ENCODE results near the gene RAB11FIP3. TPM values are rescaled to one million over a fixed set of nuclear protein-coding genes. Genes with fewer than 3 reads are reported as not detected.

Gene RAB11FIP3
- total RNA-seq, 4 donors from 2014 or later = 27.0 to 50.1 (median 34.8) TPM

- no peaks in the 10 kb centered on the region for H3K36me3 ChIP-seq
- DNase-seq = no peak
- H3K9me3 ChIP-seq = no peaks in the 10 kb centered on the region
- H3K27me3 ChIP-seq = no peaks in the 10 kb centered on the region
- H3K4me3 ChIP-seq = peak overlapping the region; percentile 39 to 61 (median 58)
- intact Hi-C loops (cut with DNase I; ENCODE audit: low total_unique reads) (no loop called here), in situ Hi-C loops (cut with MboI; ENCODE audit: low sequenced_read_pairs in 4 of 4) (no loop called here)
- TF ChIP-seq POLR2A (IDR thresholded peaks at IDR 0.05) = no peak
- TF ChIP-seq, protein P1, sequence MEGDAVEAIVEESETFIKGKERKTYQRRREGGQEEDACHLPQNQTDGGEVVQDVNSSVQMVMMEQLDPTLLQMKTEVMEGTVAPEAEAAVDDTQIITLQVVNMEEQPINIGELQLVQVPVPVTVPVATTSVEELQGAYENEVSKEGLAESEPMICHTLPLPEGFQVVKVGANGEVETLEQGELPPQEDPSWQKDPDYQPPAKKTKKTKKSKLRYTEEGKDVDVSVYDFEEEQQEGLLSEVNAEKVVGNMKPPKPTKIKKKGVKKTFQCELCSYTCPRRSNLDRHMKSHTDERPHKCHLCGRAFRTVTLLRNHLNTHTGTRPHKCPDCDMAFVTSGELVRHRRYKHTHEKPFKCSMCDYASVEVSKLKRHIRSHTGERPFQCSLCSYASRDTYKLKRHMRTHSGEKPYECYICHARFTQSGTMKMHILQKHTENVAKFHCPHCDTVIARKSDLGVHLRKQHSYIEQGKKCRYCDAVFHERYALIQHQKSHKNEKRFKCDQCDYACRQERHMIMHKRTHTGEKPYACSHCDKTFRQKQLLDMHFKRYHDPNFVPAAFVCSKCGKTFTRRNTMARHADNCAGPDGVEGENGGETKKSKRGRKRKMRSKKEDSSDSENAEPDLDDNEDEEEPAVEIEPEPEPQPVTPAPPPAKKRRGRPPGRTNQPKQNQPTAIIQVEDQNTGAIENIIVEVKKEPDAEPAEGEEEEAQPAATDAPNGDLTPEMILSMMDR (IDR thresholded peaks at IDR 0.05 in 4 of 5, conservative IDR thresholded peaks at IDR 0.05 in 1 of 5) = no peak
- H3K4me1 ChIP-seq = peaks cover 13 to 16% of the 10 kb centered on the region in 2 donors
- no peak for ATAC-seq
- H3K27ac ChIP-seq = peak overlapping the region; percentile 60 to 91 (median 73)
Observed at GRCh38 chr16:396605-397004, 28.8 kb upstream of the RAB11FIP3 start.

DNA sequence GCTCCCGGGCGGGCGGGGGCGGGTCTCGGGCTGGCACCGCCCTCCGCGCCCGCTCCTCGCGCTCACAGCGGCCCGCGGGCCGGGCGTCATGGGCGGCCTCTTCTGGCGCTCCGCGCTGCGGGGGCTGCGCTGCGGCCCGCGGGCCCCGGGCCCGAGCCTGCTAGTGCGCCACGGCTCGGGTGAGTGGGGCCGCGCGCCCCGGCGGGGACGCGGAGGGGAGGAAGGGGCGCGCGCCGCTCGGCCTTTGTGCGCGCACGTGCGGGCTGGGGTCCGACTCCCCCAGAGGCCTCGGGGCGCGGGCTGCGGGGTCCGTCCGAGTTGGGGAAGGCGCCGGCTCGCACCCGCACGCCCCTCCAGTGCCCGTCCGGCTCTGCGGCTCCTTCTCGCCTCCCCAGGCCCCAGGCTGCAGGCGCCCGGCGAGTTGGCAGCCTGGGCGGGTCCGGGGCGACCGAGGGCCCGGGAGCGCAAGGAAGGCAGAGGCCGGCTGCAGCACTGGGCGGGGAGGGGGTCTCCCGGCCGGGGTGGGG is 28.3 kb upstream of the RAB11FIP3 start, which contains the start of gene NME4:
Gene NME4, plus strand, starts transcription at position 65 of the 527 bp plus-strand sequence. Its CDS starts 24 bp downstream, at position 89.
- Histone ChIP-seq H3K27ac (peak within 1 kb of the TSS; percentile 60 to 91 (median 79)), H3K4me3 (peak within 1 kb of the TSS; percentile 58 to 75 (median 67)), H3K36me3 (no peaks in the 10 kb centered on the region), H3K9me3 (no peaks in the 10 kb centered on the region), H3K27me3 (no peaks in the 10 kb centered on the region), H3K4me1 (peaks cover 13 to 16% of the 10 kb centered on the region in 2 donors)
- intact Hi-C loops (cut with DNase I; ENCODE audit: low total_unique reads) (no loop called here), in situ Hi-C loops (cut with MboI; ENCODE audit: low sequenced_read_pairs in 4 of 4) (no loop called here)
- TF ChIP-seq POLR2A (IDR thresholded peaks at IDR 0.05) = peak in 1 of 2 donors; percentile 31
- TF ChIP-seq, protein P1 (IDR thresholded peaks at IDR 0.05 in 4 of 5, conservative IDR thresholded peaks at IDR 0.05 in 1 of 5) = no peak
- ATAC-seq (no peak), DNase-seq (no peak)

DNA sequence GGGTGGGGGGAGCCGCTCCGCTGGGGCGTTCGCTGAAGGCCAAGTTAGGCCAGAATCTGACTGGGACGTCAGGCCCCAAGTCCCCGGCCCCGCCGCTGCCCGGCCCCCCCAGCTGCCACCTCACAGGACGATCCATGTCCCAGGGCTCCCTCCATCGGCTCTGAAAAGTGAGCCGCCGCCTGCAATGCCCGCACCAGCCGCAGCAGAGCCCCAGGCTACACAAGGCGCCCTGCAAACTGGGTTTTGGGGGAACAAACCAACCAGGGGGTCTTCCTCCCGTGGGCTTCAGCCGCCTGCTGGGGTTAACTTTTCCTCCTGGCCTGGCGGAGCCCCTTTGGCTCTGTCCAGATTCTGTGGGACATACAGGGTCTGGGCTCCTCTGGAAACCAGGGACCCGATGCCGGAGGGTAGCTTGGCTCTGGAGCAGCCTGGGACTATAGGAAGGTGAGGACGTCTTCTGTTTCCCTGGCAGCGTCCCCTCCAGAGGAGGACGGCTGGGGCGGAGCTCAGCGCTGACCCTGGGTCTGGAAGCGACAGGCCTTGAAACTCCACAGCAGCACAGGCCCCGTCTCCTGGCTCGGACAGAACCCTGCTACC is 27.6 kb upstream of the RAB11FIP3 start:
- H3K27me3 ChIP-seq = no peaks in the 10 kb centered on the region
- intact Hi-C loops (cut with DNase I; ENCODE audit: low total_unique reads) = no loop called here

GRCh38 chr16:398561-399339 is 26.7 kb upstream of the RAB11FIP3 start:
- TF ChIP-seq POLR2A (IDR thresholded peaks at IDR 0.05) = no peak
- TF ChIP-seq, protein P1 (IDR thresholded peaks at IDR 0.05 in 4 of 5, conservative IDR thresholded peaks at IDR 0.05 in 1 of 5) = no peak
- Histone ChIP-seq H3K36me3 (no peaks in the 10 kb centered on the region), H3K4me1 (peaks cover 16 to 18% of the 10 kb centered on the region in 2 donors), H3K27ac (peak overlapping the region; percentile 60 to 91 (median 79)), H3K9me3 (no peaks in the 10 kb centered on the region), H3K4me3 (no peak overlapping the region), H3K27me3 (no peaks in the 10 kb centered on the region)
- ATAC-seq (no peak), DNase-seq (no peak)
- in situ Hi-C loops (cut with MboI; ENCODE audit: low sequenced_read_pairs in 4 of 4) = no loop called here
- intact Hi-C loops (cut with DNase I; ENCODE audit: low total_unique reads) = no loop called here

More for the DNA sequence above, 27.6 kb upstream of the RAB11FIP3 start:
- in situ Hi-C loops (cut with MboI; ENCODE audit: low sequenced_read_pairs in 4 of 4) = no loop called here
- peaks cover 16 to 18% of the 10 kb centered on the region in 2 donors for H3K4me1 ChIP-seq
- peak; percentile 77 for DNase-seq
- H3K9me3 ChIP-seq = no peaks in the 10 kb centered on the region
- peak overlapping the region; percentile 6 to 64 (median 41) for H3K4me3 ChIP-seq
- peak; percentile 34 to 54 for ATAC-seq
- peak overlapping the region; percentile 60 to 91 (median 79) for H3K27ac ChIP-seq
- TF ChIP-seq POLR2A (IDR thresholded peaks at IDR 0.05) = no peak
- TF ChIP-seq, protein P1 (IDR thresholded peaks at IDR 0.05 in 4 of 5, conservative IDR thresholded peaks at IDR 0.05 in 1 of 5) = peak; percentile 59 to 72 (median 61)
- H3K36me3 ChIP-seq = no peaks in the 10 kb centered on the region

Data from gastrocnemius medialis (tissue), 4 donors.